ENCODE results near the gene SEC16B.

SEC16B gene

DNA sequence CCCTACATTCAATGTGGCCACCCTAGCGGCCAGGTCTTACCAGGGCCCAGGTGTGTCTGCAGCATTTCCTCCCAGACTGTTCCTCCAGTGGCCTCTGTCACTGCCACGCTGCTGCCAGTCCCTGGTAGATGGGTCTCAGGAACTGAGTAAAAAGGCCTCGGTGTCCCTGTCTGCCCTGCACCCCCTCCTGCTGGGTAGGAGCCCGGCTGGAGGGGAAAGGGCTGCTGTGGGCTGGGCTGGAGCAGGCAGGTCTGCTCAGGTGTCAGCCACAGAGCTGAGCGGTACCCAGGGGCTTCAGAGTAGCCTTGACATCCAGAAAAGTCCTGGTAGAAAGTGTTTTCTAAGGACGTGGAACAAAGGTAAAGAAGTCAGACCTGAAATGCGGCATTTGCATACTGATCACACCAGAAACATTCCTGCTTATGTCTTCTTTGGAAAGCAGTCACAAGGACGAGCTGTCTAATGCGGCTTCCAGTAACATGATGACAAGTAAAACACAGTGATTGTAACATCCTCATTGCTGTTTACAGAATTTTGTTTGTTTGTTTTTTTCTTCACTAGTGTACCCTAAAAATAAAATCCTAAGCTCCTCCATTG lies 32.6 kb downstream of the SEC16B start:
- no peak for DNase-seq

DNA sequence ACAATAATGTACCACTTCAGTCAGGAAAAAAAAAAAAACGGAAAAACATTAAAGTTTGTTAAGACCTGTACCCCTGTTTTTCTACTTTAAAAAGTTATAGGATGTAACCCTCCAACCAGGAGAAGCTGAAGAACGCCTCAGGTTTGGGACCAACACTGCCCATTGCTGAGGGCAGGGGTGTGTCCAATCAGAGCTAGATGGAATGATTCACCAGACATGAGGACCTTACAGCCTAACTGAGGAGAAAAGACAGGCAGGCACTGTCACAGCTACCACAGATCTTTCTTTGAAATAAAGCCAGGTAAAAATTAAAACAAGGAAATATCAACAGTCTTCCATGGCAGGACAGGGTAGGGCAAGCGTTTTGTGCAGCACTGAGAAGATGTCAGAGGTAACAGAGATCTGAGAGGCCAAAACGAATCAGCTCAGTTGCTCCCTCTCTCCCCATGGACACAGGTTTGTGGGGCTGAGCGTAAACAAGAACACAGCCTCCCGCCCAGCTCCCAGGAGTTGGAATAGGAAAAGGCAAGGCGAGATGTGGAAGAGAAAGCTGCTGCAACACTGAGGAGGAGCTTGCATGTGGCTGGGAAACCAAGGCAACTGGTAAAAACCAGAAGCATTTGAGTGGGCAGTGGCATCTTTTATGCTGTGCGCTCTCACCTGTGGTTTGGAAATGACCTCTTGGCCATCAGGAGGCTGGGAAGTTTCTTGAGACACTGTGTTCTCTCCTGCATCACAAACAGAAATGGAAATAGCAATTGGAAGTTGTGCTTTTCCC lies 34.0 kb downstream of the SEC16B start:
- DNase-seq = no peak

DNA sequence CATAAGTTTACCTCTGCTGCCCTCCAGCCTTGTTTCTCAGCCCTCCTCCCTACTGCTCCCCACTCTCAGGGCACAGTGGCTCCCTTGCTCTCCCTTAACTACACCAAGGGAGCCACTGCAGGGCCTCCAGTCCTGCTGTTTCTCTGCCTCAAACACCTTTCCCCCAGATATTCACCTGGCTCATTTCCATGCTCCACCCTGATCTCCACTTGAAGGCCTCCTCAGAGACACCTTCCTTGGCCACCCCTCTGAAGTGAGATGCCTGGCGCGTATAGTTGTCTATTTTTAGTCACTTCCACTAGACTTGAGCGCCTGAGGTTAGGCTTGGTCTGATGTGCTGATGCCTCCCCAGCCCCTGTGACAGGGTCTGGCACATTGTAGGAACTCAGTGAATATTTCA lies 34.9 kb downstream of the SEC16B start:
- no peak for DNase-seq

DNA sequence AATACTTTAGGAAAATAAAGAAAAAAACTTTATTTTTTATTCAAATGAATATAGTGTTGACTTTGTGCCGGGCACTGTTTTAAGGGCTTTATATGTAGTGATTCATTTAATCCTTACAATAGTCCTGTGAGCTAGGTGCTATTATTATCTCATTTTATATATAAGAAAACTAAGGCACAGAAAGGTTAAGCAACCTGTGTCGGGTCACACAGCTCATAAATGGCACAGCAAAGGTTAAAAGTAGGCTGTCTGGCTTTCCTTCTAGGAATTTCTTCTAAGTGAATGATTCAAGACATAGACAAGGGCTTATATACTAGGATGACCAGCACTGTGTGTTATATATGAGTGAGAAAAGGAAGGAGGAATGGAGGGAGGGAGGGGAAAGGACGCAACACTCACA lies 35.4 kb downstream of the SEC16B start:
- no peak for DNase-seq

DNA sequence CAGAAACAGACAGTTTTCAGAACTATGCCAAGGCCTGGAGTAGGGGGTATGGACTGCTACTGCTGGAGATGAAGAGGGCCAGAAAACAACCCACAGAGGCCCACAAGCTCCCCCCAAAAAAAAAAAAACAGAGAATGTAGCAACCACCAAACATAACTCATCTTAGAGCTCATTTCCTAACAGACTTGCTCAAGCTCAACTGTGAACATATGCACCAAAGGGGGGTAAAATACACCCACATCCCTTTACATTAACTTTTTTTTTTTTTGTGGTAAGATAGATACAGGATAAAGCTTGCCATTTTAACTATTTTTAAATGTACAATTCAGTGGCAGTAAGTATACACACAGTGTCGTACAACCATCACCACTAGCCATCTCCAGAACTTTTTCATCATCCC lies 36.0 kb downstream of the SEC16B start:
- no peak for DNase-seq

DNA sequence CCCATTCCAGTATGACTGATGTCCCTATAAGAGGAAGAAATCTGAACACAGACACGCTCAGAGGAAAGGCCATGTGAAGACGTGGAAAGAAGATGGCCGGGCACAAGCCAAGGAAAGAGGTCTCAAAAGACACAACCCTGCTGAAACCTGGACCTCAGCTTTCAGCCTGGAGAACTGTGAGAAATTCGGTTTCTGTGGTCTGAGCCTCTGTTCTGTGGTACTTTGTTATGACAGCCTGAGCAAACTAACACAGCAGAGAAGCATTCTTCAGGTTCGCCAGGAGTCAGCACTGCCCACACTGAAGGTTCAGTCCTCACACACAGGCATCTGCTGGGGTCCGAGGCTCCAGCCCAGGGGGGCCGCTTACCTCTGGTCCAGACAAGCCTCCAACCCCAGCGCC lies 37.7 kb downstream of the SEC16B start:
- no peak for DNase-seq

DNA sequence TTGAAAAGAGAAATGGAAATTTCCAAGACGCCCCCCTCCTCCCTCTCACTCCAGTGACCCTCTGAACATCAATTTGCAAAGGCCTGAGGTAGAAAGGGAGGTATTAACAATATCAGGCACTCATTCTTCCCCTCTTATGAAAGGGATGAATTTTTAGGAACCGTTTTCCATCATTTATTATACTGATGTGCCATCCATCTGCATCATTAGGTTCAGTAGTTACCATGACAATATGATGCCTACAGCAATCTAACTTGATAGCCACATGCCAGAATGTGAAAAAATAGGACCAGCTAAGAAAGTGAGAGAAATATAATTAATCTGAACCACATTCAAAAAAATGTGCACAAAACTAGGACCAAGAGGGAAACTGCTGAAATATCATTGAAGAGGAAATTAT lies 40.9 kb downstream of the SEC16B start:
- no peak for DNase-seq

DNA sequence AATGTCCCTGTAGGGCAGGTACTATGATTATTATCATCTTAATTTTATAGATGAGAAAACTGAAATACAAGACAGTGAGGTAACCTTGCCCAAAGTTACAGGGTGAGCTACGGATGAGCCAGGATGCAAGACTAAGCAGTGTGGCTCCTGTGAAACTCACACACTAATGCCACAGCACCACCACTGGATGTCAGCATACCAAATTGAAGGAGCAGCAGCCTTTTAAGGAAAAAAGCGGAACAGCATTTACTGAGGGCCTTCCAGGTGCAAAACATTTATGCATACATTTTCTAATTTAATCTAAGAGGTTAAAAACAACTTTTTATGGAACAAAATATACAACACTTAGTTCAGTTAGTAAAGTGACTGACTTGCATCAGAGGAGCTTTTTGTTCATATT lies 41.7 kb downstream of the SEC16B start:
- DNase-seq = no peak

DNA sequence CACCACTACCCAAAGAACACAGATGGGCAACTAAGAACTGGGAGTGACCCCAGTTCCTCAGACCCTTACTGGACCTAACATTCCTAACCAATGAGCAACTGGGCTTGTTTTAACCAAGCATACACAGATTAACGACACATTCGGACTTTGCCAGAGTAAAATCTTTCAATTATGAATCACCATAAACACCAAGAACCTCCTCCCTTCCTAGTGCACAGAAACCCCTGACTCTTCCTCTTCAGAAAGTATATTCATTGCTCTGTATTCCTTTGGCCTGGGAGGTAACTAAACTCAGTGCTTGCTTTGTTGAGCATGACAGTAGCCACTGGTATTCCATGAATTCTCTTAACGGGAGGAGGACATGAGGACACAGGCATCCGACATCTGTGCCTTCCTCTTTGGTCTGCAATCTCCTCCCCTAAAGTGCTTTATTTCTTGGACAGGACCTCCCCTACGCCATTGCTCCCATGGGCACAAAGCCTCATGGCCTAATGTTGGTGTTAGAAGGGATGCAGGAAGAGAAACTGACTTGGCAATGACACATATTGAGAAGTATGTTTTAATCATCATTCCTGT lies 42.7 kb downstream of the SEC16B start:
- no peak for DNase-seq

DNA sequence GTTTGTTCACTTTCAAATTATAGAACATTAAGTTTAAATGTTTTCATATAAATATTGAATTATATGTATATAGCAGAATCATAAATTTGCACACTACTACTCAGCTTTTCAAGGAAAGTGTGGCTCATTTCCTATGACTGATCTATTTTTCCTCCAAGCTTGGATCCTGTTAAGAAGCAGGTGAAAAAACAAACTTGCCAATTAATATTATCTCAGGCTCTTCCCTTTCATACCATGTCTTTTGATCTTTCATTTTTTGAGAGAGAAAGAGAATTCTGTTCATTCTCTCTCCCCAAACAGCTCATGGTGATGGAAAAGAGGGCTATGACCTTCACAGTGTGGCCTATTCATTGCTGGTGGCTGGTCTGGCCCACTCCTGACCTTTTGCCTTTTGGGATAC lies 43.7 kb downstream of the SEC16B start:
- DNase-seq = no peak

DNA sequence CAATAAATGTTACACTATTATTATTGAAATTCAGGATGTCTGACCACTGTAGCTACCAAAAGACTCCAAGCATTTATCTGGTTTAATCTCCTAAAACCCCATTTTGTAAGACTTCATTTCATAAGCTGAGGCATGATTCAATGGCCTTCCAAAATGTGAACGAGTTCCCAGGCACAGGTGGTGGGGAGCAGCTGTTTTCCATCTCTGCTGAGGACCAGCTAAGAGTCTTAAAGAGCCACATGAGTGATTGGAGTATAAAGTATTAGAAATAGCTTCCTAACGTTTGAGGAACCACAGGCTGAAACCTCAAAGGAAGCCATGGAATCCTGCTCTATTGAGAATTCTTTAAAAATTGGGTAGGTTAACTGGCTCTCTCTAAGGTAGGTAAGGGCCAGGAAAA lies 44.9 kb downstream of the SEC16B start:
- no peak for DNase-seq

DNA sequence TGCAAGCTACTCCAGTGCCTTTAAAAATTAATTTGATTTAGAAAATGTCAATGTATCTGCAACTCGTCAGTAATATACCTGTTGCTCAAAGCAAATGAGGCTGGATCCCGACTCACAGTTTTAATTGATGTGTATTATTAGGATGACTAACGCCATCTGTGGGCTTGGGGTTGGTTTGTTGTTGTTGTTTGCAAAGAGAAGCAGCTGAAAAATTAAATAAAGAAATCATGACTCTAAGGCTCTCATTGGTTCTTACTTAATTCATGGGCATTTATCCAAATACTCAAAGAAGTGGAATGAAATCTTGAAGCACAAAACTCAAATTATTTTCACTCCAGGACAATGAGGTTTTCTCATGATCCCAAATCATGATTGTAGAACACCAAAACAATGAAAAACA lies 46.4 kb downstream of the SEC16B start:
- no peak for DNase-seq

DNA sequence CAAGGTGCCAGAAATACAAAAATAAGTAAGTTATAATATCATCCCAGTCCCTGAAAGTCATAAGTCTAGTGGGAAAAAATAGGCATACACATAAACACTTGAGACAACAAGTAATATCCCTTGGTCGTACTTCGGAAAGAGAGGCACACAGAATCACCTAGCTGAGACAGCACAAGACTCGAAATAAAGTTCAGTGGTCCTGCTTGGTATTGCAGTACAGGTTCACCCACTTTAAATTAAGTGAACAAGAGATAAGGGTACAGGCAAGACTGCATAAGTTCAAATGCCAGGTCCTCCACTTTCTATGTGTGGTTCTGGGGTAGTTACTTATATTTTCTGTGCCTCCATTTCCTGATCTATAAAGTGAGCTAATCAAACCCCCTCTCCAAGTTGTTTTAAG lies 47.6 kb downstream of the SEC16B start:
- no peak for DNase-seq

DNA sequence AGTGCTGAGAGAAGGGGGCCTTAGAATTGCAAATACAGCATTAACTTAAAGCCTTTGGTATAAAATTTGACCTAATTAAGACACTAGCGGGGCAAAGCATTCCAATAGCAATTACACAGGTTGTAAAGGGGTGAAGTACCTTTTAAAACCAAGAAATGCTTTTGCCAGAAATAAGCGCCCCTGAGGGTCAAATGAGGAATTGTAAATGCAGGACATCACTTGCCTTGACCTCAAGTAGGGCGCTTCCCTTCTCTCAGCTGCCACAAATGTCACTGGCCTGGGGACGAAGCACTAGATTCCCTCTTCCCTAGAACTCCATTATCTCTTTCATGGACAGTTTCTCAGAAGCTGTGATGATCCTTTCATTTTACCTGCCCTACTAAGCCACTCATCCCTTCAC lies 48.3 kb downstream of the SEC16B start:
- no peak for DNase-seq

DNA sequence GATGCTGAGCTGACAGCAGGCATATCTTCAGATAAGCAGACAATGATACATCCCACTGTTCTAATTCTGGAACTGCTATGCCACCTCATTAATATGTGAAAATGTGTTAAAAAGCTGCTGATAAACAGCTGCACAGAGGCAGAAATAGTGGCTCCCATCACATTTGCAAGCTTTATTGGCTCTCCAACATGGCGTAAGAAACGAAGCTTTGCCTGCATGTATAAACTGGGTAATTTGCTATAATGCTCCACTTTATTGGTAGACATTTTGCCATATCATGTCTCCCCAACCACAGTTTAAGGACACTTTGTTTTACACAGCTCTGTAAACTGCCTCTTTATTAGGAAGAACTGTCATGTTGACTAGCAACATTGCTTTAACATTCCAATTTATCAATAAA lies 49.8 kb downstream of the SEC16B start:
- no peak for DNase-seq

DNA sequence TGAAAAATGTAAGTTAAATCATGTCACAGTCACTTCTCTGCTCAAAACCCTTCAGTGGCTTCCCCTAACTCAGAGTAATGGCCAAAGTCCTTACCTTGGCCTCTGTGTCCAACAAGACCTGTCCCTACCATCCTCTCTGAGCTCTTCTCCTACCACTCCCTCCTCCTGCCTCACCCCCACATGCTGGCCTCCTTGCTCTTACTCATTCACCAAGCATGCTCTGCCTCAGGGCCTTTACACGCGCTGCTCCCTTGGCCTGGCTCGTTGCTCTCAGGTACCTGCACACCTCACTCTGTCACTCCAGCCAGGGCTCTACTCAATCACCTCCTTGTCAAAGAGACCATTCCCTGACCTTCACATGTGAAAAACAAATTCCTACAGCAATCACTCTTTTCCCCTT lies 54.2 kb downstream of the SEC16B start:
- no peak for DNase-seq

DNA sequence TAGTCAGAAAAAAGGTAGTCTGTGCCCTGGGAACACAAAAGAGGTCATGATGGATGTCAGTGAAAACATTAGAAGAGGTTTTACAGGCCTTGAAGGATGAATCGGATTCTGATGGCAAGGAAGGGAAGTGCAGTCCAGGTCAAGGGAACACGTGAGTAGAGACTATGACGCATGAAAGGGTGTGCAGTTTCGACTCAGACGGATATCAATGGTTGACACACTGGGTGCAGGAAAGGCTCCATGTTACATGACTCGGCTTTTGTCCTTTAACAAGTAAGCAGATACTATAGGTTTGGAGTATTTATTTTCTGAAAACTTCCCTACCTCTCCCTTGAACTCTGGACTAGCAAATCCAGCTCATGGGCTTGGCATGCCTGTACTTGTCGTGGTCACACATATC lies 55.3 kb downstream of the SEC16B start:
- DNase-seq = no peak

DNA sequence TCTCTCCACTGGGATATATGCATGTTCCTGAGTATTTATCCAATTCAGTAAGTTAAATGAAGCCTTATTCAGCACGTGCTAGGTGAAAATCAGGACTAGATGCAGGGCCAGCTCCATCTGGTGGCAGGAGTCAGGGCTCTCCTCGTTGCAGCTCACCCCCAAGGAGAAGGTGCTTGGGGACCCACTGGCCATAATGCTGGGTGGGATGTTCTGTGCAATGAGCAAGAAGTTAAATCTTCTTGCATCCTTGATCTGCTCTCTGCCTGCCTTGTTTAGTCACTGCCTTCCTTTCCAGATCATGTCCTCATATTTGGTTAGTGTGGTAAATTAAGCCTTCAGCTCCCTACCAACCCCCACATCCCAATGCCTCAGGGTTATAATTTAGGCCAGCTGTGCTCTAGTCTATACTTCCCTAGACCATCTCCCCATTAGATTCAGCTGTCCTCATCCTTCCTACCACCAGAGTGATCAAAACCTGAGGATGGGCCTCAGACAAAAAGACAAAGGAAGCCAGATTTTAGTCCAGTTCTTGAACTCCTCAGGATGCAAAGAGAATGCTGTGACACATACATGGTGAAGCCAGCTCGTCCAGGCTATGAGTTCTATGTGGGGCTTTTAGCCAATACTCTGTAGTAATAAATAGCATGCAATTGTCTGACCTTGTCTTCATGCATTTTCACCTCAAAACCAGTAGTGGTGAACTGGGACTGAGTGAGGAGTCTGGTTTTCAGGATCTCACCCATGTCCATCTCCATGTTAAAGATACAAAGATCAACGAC lies 55.9 kb downstream of the SEC16B start:
- no peak for DNase-seq

DNA sequence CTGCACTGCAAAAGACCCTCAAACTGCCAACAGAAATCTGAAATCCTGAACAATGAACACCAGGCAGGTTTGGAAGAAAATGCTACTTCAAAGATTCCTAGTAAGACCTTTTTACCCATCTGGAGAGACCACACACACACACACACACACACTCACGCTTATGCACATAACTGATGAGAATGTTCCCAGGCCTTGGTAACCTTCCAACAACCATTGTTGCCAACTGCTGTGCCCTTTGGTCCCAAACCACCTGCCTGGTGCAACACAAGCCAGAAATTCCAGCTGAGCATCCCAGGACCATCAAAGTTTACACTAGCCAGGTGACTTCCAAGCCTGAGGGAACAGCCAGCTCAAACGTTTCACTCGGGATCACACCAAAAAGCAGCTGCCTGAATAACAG lies 56.9 kb downstream of the SEC16B start:
- DNase-seq = no peak

DNA sequence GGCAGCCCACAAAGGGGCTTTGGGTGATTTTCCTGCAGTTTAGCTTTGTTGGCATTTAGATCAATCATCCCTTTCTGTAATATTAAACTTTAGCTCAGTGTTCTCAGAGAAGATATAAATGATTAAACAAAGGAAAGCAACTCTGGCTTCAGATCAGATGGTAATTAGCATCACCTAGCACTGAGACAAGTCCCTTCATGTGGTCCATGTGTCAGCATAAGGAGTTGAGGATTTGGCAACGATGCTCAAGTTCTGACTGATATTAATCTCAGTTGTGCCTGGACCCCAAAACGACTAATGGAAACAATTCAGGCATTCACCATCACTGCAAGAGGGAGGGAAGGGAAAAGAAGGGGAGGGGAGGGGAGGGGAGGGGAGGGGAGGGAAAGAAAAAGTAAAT lies 60.4 kb downstream of the SEC16B start:
- no peak for DNase-seq

DNA sequence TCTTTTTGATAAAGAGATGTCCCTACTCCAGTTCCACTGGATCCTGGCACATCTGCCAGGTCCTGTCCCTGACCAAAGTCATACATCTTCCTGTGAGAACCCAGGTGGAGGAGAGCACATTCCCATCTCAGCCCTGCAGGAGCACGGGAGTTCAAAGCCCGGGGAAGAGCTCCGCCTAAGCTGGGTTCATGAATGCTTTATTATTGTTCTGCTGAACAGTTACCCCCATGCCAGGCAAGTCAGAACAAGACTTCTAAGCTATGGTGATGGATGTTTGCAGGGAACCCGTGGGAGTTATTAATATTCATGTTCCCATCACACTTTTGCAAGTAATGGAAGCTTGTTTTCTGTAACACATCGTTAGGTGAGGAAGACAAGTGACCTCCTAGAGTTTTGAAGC lies 62.9 kb downstream of the SEC16B start:
- no peak for DNase-seq

DNA sequence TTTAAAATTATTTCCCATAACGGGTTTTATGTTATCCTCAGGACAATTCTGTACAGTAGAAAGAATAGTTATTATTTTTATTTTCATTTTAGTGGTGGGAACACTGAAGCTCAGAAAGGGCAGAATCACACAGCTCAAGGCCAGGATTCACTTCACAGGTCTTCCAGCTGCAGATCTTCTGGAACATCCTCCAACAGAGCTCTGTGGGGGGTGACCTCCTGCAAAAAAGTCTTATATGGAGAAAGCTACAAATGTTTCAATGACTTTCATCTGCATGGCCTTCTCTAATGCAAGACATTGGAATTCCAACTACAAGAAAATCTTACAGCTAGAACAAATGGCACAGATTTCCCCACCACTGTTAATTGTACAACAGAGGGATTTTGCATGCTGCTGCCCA lies 64.2 kb downstream of the SEC16B start:
- DNase-seq = no peak

DNA sequence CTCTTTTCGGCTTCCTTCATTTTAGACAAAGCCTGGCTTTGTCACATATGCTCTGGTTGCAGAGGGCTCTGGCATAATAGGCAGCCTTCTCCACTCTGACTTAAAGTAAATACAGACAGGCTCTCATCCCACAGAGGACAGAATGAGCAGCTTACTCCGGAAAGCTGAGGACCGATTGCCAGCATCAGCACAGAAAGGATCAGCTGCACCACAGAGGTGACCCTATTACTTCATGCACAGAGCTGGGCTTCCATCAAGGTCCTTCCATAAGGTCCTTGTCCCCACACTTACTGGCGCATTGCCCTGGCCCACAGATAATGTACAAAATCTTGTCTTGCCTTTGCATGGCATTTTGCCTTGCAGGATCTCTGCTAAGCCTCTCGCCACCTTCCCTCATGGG lies 67.6 kb downstream of the SEC16B start:
- no peak for DNase-seq

Data from NCI-H446 treated with DMSO at 0.1 percent for 48 hours (cell line).